Activated CD4-positive, alpha-beta T cell treated with anti-CD3 and anti-CD28 coated beads, Interleukin-2, amount 50 U/mL, for 1 hour (primary cell): Measurements from ENCODE around the gene BAHD1.

Experiments used
- DNase-seq: peaks from one replicate; pipeline ENCODE4 v3.0.0-alpha.2; 2020

BAHD1 gene

DNA sequence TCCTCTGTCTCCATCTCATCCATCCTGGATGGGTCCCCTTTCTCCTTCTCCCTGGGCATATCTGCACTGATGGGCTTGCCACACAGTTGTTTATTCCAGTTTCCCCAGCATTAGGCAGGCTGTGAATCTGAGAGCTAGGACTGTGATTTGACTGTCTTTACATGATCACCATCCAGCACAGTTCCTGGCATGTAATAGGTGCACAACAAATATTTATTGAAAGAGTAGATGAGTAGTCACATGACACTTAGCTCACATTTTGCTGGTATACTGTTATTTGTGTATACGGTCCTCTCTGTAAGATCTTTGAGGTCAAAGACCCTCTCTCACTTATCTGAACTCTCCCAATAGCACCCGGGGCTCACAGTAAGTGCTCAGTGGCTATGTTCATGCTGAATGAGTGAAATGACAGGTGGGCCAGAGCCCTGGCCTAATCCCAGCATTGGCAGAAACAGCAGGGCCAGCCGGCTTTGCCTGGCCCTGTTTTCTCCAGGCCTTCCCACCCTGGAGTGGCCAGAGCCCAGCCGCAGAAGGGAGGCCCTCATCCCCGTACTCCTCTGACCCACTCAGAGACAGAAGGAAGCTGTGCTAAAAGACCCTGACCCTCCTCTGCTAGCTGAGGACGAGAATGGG, 16.2 kb upstream of the BAHD1 start:
- DNase-seq = no peak

DNA sequence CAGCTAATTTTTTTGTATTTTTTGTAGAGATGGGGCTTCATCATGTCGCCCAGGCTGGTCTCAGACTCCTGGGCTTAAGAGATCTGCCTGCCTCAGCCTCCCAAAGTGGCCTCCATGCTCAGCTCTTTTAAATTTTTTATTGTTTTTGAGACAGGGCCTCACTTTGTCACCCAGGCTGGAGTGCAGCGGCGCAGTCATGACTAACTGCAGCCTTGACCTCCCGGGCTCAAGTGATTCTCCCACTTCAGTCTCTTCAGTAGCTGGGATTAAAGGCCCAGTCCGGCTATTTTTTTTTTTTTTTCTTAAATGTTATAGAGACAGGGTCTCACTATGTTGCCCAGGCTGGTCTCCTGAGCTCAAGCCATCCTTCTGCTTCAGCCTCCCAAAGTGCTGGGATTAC, 15.1 kb upstream of the BAHD1 start:
- no peak for DNase-seq

DNA sequence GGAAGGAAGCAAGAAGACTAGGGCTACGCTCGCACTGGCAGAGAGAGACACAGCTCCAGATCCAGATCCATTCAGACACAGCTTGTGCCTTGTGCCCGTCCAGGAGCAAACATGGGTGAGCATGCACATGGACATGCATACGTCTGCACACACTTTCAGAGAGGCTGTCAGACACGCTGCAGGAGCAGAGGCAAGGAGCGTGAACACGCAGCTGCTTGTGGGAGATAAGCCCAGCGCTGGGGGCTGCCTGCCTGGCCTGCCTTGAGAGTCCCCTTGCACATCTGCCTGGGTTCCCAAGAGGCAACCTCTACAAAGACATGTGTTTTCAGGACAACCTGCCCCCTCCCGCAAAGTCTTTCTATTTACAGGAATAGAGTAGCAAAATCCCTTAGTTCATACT, 13.6 kb upstream of the BAHD1 start:
- DNase-seq = no peak

- no peak for DNase-seq
Observed at GRCh38 chr15:40428185-40428584, 12.6 kb upstream of the BAHD1 start.

DNA sequence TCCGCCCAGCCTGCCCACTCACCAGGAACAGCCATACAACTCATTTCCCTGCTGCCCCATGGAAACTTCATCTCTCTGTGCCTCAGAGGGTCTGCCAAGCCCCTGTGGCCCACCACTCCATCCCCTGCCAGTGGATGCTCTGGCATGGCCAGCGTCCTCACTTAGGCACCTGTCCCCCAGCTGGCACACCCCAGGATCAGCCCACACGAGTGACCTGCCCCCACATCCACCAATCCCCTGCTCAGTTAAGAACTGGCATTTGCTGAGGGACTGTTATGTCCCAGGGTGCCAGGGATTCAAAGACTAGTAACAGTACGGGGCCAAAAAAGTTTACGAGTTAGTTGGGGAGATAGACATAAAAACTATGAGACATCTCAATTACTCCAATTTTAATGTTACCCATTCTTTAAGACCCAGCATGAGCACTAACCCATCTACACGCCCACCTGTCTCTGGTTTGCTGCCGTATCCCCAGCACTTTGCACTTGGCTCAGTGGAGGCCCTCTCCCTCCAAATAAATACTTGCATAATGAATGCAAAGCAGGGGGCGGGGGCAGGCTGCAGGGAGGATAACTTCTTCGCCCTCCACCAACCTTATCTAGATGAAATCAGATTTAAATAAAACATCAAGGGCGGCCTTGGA, 11.6 kb upstream of the BAHD1 start:
- no peak for DNase-seq

GRCh38 chr15:40430271-40430805, 10.4 kb upstream of the BAHD1 start:
- no peak for DNase-seq

GRCh38 chr15:40435023-40435709, 5.6 kb upstream of the BAHD1 start:
- no peak for DNase-seq

DNA sequence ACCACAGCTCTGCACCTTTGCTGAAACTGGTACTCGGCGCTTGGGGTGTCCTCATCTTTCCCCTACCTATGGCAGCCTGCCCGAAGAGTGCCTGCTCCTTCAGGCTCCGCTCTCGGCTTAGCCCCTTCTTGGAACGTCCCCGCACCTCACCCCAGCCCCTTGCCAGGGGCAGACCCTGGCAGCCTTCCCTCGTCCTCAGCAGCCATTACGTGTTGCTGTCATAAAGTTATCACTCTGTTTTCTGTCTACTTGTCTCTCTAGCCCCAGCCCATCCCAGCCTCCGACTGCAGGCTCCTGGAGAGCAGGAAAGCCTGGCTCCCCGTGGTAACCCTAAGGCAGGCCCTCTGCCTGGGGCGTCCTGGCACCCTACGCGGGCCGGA, 5.1 kb upstream of the BAHD1 start:
- DNase-seq = no peak

GRCh38 chr15:40436116-40436891, 4.4 kb upstream of the BAHD1 start:
- DNase-seq = no peak

GRCh38 chr15:40436892-40437751, 3.6 kb upstream of the BAHD1 start:
- no peak for DNase-seq

DNA sequence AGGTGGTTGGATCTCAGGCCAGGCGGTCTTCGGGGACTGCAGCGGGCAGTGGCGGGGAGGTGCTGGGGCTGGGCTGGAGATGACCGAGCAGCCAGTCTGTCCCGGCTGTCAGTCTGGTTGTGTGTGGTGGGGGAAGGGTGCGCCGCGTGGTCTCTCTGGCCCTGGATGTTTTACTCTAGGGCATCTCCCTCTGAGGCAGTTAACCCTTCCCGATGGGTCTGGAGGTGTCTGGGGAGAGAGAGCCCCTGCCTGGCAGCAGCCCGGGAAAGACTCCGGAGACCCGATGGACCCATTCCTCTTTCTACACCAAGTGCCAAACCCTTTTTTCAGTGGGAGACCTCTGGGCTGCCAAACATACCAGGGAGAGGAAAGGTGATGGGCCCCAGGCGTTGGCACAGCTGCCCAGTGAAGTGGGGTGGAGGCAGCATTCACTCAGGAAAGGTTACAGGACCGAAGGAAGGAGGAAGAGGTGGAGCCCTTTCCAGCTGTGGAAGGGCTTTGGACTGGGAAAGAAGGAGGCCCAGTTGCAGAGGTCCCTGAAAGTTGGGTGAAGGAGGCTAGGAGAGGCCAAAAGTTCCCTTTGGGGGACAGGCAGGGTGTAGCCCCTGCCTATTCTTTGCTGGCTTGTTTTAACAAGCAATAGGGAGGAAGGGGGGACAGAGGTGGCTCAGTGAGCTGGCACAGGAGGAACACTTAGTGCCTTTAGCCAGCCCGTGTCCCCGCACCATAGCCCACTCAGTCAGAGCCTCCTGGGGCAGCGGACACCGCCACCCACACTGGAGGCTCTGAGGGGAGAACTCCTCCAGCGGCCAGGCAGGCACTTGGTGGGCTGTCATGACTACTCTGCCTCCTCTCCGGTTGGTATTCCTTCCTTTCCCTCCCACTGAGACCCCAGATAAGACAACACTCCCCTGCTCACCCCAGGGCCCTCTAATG, 2.7 kb upstream of the BAHD1 start:
- no peak for DNase-seq

GRCh38 chr15:40438712-40439111, 2.0 kb upstream of the BAHD1 start:
- no peak for DNase-seq

DNA sequence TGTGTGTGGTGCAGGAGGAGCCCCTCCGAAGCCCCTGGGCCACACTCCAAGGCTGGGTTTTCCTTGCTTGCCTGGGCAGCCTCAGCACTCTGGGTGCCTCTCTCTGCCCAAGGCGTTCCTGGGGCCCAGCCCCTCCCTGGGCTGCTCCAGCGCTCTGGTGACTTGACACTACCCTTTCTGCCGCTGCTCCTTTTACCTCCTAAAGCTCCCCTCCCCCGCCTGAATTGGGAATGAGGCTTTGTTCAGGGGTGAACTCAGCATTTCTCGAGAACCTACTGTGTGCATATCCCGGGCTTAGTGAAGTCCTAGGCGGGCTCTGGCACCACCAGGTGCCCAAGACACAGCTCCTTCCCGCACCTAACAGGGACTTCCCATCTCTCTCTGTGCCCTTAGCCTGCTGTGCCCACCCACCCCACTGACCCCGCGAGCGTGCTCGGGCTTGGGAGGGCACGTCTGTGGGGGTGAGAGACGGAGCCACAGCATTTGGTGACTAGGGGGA, 1.2 kb upstream of the BAHD1 start:
- DNase-seq = no peak

DNA sequence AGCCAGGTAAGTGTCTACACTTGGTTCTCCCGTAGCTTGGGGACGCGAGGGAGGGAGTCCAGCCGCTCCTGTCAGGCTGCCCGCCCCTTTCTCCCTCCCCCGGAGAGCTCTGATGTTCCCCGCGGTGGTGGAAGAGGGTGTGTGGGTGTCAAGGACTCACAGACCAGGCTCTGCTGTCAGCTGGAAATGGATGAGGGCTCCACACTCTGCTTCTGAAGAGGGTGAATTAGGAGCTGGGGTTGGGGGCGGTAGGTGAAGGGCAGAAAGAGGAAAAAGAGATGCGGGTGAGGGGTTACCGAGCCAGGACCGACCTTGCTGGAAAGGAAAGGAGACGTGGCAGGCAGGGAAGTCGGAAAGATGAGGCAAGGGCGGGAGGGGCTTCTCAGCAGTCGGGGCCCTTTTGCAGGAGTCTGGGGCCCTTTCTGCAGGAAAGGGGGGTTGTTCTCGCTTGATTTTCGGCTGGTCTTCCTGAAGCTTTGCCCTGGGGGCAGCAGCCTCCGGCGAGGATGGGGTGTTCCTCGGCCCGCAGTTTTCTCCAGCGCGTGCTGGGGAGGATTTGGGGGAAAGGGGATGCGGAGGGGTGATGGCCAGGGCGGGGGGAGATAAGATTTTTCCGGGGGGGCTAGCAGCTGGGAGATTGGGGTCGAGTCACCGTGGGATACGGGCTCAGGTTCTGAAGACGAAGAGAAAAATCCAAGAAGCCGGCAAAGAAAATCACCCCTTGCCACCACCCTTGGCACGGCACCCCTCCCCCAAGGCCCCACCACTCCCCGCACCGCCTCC, 602 bp upstream of the BAHD1 start:
- DNase-seq = no peak

GRCh38 chr15:40441565-40442531, 1.1 kb downstream of the BAHD1 start:
- peak; percentile 24 for DNase-seq

DNA sequence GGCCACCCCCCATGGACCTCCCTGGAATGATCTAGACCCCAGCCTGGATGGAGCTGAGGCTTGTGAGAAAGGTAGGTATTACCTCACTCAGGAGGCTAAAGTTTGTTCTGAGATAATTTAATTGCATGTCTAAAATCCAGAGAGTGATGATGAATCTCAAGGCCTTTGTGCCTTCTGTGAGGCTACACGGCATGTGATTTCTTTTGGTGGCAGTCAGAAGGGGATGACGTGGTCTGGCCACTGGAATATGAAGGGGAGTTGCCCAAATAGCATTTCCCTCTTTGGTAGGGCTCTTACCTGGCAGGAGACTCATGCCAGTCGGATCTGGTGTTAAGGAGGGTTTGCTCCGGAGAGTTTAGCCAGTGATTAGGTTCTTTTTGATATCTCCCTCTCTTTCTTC, 2.5 kb downstream of the BAHD1 start:
- DNase-seq = no peak

GRCh38 chr15:40443846-40444245, 3.1 kb downstream of the BAHD1 start:
- DNase-seq = no peak

DNA sequence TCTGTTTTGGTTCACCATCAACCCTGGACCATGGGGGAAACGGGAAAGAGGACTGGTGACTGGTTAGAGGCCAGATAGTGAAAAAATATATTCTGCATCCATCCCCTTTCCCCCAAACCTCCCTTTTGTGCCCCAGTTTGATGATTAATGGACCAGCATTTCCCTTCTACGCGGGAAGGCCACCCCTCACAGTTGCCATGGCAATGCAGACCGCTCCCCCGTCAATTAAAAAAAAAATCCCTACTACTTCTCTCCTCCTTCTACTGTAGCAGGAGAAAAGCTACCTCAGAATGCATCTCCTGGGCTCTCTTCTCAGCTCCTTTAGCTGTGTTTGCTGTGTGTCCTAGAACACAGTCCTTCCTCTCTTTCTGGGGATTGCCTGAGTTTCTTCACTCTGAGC, 4.0 kb downstream of the BAHD1 start:
- DNase-seq = no peak

GRCh38 chr15:40445421-40445922, 4.7 kb downstream of the BAHD1 start:
- DNase-seq = no peak
